Lower leg skin (tissue), 4 donors: ENCODE data around the gene CHD2. TPM values are rescaled to one million over a fixed set of nuclear protein-coding genes. Genes with fewer than 3 reads are reported as not detected.

Experiments used
- DNase-seq, 2 donors: peaks; one replicate each; pipeline ENCODE4 v3.0.0-alpha.2; 2019; ENCODE audit warnings: low spot score in 2 of 2
- H3K4me3 ChIP-seq: fragments of 200-600 bp; sonication (generic); 2 replicates; pipeline ENCODE4 v1.5.1; 2017; ENCODE audit warnings: mild to moderate bottlenecking, low read depth; ENCODE audit not compliant: poor library complexity, severe bottlenecking
- CTCF ChIP-seq, 3 donors: fragments of 450-650 bp; IDR thresholded peaks; one replicate each; pipeline ENCODE4 v1.5.1; 2016; ENCODE audit warnings: antibody characterized with exemption in 3 of 3, mild to moderate bottlenecking in 3 of 3, moderate library complexity in 2 of 3
- POLR2A ChIP-seq, 2 donors: fragments of 450-650 bp; IDR thresholded peaks; one replicate each; pipeline ENCODE4 v1.6.1; 2016 to 2017; ENCODE audit warnings: antibody characterized with exemption in 2 of 2, mild to moderate bottlenecking in 1 of 2, moderate library complexity in 1 of 2
- WGBS, 2 donors: methylation state at CpG; one replicate each; pipeline ENCODE4 v1.1.5; 2018; 5-methylcytosine and 5-hydroxymethylcytosine counted together
- intact Hi-C: fragments of 100-400 bp; cut with DNase I; formaldehyde crosslinking; loops from one replicate; pipeline ENCODE4 v1.15.0; 2023; ENCODE audit warnings: low total_unique reads
- total RNA-seq, 4 donors: library from RNA; depleted of rRNA; stranded (reverse); fragments of >200 nt; gene quantifications; one replicate each; pipeline ENCODE4 v1.1.0, GENCODE V29; 2016

Gene CHD2
- total RNA-seq, 4 donors from 2014 or later, result 75.8 to 175 (median 88.6) TPM

DNA sequence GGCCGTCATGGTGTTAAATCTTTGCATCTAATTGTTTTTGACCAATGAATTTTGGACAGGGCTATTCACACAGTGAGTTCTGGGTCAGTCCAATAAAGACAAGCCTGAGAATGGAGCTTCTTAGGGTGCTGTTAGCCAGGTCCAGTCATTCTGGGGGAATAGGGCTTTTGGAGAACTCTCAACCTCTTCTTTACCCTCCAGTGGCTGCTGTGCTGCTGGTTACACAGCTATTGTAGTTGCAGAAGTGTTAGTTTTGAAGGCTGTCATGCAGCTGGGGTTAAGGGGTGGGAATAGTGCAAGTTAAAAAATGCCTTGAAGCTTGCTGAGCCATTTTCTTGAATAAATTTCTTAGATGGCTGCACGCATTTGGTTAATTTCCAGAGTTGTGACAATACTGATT lies 89.9 kb downstream of the CHD2 start:
- intact Hi-C loops, result no loop called here
- no peak overlapping the region for H3K4me3 ChIP-seq
- no peak for TF ChIP-seq POLR2A (IDR thresholded peaks at IDR 0.05)
- no peak for TF ChIP-seq CTCF (IDR thresholded peaks at IDR 0.05)
- DNase-seq, result no peak
- 90 to 93% methylated on average over 2 of the region's 2 CpGs for WGBS, 2 donors

GRCh38 chr15:92992720-92993119 lies 92.6 kb downstream of the CHD2 start:
- DNase-seq, result no peak

DNA sequence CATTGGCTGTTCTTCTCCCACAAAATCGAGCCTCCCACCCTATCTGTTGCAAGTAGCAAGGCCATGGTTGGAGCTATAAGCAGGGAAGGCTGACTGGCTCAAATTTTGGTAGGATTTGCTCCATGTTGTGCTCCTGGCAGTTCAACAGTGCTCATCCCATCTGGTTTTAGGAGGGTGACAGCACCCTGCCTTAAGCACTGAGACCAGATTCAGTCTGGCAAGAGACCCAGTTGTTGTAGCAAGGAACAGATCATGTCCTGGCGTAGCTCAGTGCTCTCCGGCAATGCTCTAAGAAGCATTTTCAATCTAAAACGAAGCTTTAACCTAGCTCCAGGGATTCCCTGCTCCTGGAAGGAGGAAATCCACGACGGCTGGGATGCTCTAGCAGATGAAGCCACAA lies 97.7 kb downstream of the CHD2 start:
- H3K4me3 ChIP-seq, result no peak overlapping the region
- TF ChIP-seq POLR2A (IDR thresholded peaks at IDR 0.05), result no peak
- no peak for TF ChIP-seq CTCF (IDR thresholded peaks at IDR 0.05)
- intact Hi-C loops, result no loop called here
- no peak for DNase-seq
- 92 to 93% methylated on average over 6 of the region's 6 CpGs for WGBS, 2 donors

More at GRCh38 chr15:92992720-92993119, 92.6 kb downstream of the CHD2 start:
- 91 to 94% methylated on average over 9 of the region's 9 CpGs for WGBS, 2 donors
- intact Hi-C loops, result no loop called here
- TF ChIP-seq POLR2A (IDR thresholded peaks at IDR 0.05) (no peak), CTCF (IDR thresholded peaks at IDR 0.05) (no peak)
- H3K4me3 ChIP-seq, result no peak overlapping the region

DNA sequence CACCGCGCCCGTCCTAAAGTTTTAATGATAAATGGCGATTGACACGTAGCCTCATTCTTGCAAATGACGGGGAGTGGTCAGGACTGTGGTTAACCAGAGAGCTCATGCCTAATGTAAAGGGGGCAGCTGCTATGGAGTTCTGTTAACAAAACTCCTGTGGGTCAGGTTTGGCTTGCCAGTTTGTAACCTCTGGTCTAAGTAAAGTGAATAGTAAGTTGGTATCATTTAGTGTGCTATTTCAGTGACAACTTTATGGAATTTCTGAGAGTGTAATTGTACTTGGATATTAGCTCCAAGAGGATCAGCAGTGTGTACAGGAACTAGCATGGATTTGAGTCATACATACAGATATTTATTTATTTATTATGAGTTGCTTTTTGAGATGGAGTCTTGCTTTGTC lies 101.0 kb downstream of the CHD2 start:
- intact Hi-C loops, result no loop called here
- DNase-seq, result no peak
- 92 to 97% methylated on average over 6 of the region's 6 CpGs for WGBS, 2 donors
- no peak overlapping the region for H3K4me3 ChIP-seq
- TF ChIP-seq CTCF (IDR thresholded peaks at IDR 0.05) (no peak), POLR2A (IDR thresholded peaks at IDR 0.05) (no peak)

GRCh38 chr15:93001881-93002280 lies 101.8 kb downstream of the CHD2 start:
- DNase-seq, result no peak
- intact Hi-C loops, result no loop called here
- H3K4me3 ChIP-seq, result no peak overlapping the region
- no peak for TF ChIP-seq CTCF (IDR thresholded peaks at IDR 0.05)
- no peak for TF ChIP-seq POLR2A (IDR thresholded peaks at IDR 0.05)
- WGBS, 2 donors, result 86 to 93% methylated on average over 2 of the region's 2 CpGs

DNA sequence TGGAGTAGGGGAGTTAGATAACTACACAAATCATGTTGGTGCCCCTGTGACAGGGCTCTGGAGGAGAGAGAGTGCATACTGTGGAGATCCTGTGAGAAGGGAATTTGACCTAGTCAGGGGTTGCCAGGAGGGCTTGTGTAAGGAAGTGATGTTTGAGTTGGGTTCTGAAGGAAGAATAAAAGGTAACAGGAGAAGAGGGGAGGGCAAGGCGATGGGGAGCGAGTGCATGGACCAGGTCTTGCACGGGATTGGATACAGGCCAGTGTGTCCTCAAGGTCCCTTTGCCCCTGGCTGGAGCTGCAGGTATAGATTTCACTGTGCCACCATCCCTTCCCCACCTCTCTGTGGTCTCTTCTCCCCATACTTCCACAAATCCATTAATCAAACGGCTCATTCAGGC lies 105.0 kb downstream of the CHD2 start:
- no peak for DNase-seq
- WGBS, 2 donors, result 81 to 83% methylated on average over 4 of the region's 4 CpGs
- TF ChIP-seq CTCF (IDR thresholded peaks at IDR 0.05) (no peak), POLR2A (IDR thresholded peaks at IDR 0.05) (no peak)
- no peak overlapping the region for H3K4me3 ChIP-seq
- intact Hi-C loops, result no loop called here
